Activated CD4-positive, alpha-beta T cell treated with anti-CD3 and anti-CD28 coated beads, Interleukin-2, amount 50 U/mL, for 24 hours (primary cell): ENCODE results near the gene GGT6.
"Not testable (repeated sequence)": the region's sequence is repeated elsewhere in the genome, so short reads cannot be mapped to it uniquely, and the experiment has no call there.

ENCODE experiments used
- DNase-seq, 2 donors: peaks; one replicate each; pipeline ENCODE4 v3.0.0-alpha.2; 2020; ENCODE audit warnings: low read depth in 1 of 2, low spot score in 1 of 2

GGT6 gene

GRCh38 chr17:4592240-4593005, 32.0 kb upstream of the GGT6 start:
- no peak for DNase-seq

- no peak for DNase-seq
Observed at GRCh38 chr17:4591529-4591928, 31.2 kb upstream of the GGT6 start.

GRCh38 chr17:4590981-4591453, 30.6 kb upstream of the GGT6 start:
- DNase-seq, result no peak

- not testable (repeated sequence) for DNase-seq
Observed at GRCh38 chr17:4590042-4590441, 29.7 kb upstream of the GGT6 start.

- DNase-seq, result no peak
Observed at GRCh38 chr17:4588898-4589625, 28.7 kb upstream of the GGT6 start.

GRCh38 chr17:4588391-4588790, 28.0 kb upstream of the GGT6 start:
- DNase-seq, result no peak

- DNase-seq, result no peak
Observed at GRCh38 chr17:4587803-4588202, 27.4 kb upstream of the GGT6 start.

- DNase-seq, result no peak
Observed at GRCh38 chr17:4587195-4587594, 26.8 kb upstream of the GGT6 start.

GRCh38 chr17:4586043-4586442, 25.7 kb upstream of the GGT6 start:
- no peak for DNase-seq

GRCh38 chr17:4585638-4585994, 25.2 kb upstream of the GGT6 start:
- no peak for DNase-seq

- no peak for DNase-seq
Observed at GRCh38 chr17:4584917-4585637, 24.7 kb upstream of the GGT6 start.

GRCh38 chr17:4584101-4584916, 23.9 kb upstream of the GGT6 start, which contains the start of gene SMTNL2:
Gene SMTNL2 (plus strand): TSS chr17:4584529. CDS start chr17:4584606, 77 bp downstream.
- no peak for DNase-seq

GRCh38 chr17:4583782-4584100, 23.4 kb upstream of the GGT6 start:
- DNase-seq, result no peak

GRCh38 chr17:4583206-4583605, 22.8 kb upstream of the GGT6 start:
- no peak for DNase-seq

GRCh38 chr17:4582691-4583090, 22.3 kb upstream of the GGT6 start:
- no peak for DNase-seq

- no peak for DNase-seq
Observed at GRCh38 chr17:4582101-4582501, 21.7 kb upstream of the GGT6 start.

GRCh38 chr17:4580291-4580690, 19.9 kb upstream of the GGT6 start:
- DNase-seq, result no peak

GRCh38 chr17:4579678-4580077, 19.3 kb upstream of the GGT6 start:
- no peak for DNase-seq

- DNase-seq, result not testable (repeated sequence)
Observed at GRCh38 chr17:4578349-4578748, 18.0 kb upstream of the GGT6 start.

- no peak for DNase-seq
Observed at GRCh38 chr17:4577386-4577993, 17.1 kb upstream of the GGT6 start.
